Endothelial cell of umbilical vein (primary cell): Measurements from ENCODE around the gene KCNH1.

Experiments
- EZH2 ChIP-seq: IDR thresholded peaks from 2 replicates; pipeline ENCODE4 v1.6.1; 2012; ENCODE audit warnings: borderline replicate concordance, low read depth, mild to moderate bottlenecking, moderate library complexity, low read length, inconsistent platforms; ENCODE audit not compliant: severe bottlenecking
- GATA2 ChIP-seq: IDR thresholded peaks from 2 replicates; pipeline ENCODE4 v1.7.0; 2011; ENCODE audit warnings: low read depth, mild to moderate bottlenecking, moderate library complexity, mixed read lengths, low read length; ENCODE audit not compliant: insufficient read length, insufficient read depth
- MAX ChIP-seq: IDR thresholded peaks from 2 replicates; pipeline ENCODE4 v1.6.1; 2011; ENCODE audit not compliant: insufficient read depth, insufficient read length
- MYC ChIP-seq: IDR thresholded peaks from one replicate; pipeline ENCODE4 v1.6.1; 2011; ENCODE audit warnings: mild to moderate bottlenecking, low read depth, low read length
- POLR2A ChIP-seq: IDR thresholded peaks from 2 replicates; pipeline ENCODE4 v1.6.1; 2012; ENCODE audit warnings: low read depth, mild to moderate bottlenecking, control low read depth, low read length
- TF ChIP-seq, protein P1 (sequence below), 2 donors: IDR thresholded peaks; 1 replicate in 1 of 2; 2 replicates in 1 of 2; pipeline ENCODE4 v1.5.1; 2011; ENCODE audit warnings: low read length in 2 of 2, mild to moderate bottlenecking in 2 of 2, moderate library complexity in 2 of 2, control low read depth in 1 of 2, inconsistent platforms in 1 of 2, low read depth in 1 of 2; ENCODE audit not compliant: insufficient read depth in 1 of 2; ENCODE audit errors: extremely low read depth in 1 of 2

DNA sequence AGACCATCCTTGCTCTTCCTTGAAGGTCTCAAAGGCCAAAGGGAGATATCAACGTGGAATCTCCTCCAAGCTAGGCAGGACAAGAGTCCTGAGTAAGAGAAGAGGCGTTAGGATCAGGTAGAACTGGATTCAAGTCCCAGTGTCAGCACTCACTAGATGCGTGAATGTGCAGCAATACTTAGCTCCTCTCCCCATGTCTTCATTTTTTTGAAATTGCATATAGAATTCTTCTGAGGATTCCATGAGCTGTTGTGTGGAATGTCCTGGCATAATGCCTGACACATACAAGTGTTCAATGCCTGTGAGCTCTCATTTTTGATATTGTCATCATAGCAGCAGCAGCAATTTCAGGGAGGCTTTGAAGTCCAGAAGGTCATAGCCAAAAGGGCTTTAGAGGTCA lies 333.2 kb downstream of the KCNH1 start:
- TF ChIP-seq, protein P1, sequence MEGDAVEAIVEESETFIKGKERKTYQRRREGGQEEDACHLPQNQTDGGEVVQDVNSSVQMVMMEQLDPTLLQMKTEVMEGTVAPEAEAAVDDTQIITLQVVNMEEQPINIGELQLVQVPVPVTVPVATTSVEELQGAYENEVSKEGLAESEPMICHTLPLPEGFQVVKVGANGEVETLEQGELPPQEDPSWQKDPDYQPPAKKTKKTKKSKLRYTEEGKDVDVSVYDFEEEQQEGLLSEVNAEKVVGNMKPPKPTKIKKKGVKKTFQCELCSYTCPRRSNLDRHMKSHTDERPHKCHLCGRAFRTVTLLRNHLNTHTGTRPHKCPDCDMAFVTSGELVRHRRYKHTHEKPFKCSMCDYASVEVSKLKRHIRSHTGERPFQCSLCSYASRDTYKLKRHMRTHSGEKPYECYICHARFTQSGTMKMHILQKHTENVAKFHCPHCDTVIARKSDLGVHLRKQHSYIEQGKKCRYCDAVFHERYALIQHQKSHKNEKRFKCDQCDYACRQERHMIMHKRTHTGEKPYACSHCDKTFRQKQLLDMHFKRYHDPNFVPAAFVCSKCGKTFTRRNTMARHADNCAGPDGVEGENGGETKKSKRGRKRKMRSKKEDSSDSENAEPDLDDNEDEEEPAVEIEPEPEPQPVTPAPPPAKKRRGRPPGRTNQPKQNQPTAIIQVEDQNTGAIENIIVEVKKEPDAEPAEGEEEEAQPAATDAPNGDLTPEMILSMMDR (IDR thresholded peaks at IDR 0.05; ENCODE audit: extremely low read depth in 1 of 2, insufficient read depth in 1 of 2, low read depth in 1 of 2, low read length in 2 of 2) = no peak
- no peak for TF ChIP-seq POLR2A
- TF ChIP-seq EZH2 = no peak
- no peak for TF ChIP-seq GATA2
- TF ChIP-seq MYC = no peak
- no peak for TF ChIP-seq MAX
